Endothelial cell of umbilical vein (primary cell): ENCODE results near the gene EYS. TPM values are rescaled to one million over a fixed set of nuclear protein-coding genes. Genes with fewer than 3 reads are reported as not detected.

Source experiments
- BruUV-seq: library from RNA; stranded (reverse); fragments of 400-500 nt; replicated peaks from 2 replicates; lab custom pipeline; 2021; lab: Mats Ljungman, UMichigan
- CTCF ChIA-PET: fragments of 300-600, 350-600 bp; sonication (Branson Sonifier 250); formaldehyde crosslinking; loops from one replicate; lab custom pipeline; 2021; ENCODE audit warnings: antibody characterized with exemption, inconsistent platforms; lab: Charles Lee
- POLR2A ChIA-PET: fragments of 300-600, 350-600 bp; sonication (Branson Sonifier 250); formaldehyde crosslinking; loops from one replicate; lab custom pipeline; 2021; ENCODE audit warnings: antibody characterized with exemption, inconsistent platforms; lab: Charles Lee
- DNase-seq: peaks from one replicate; pipeline ENCODE4 v3.0.0-alpha.2; 2011; ENCODE audit warnings: low read depth, low spot score
- FAIRE-seq: peaks from 2 replicates; lab custom pipeline; 2011; peaks lifted over from hg19 to GRCh38; lab: Jason Lieb, UNC
- H2AFZ ChIP-seq: 2 replicates; pipeline ENCODE4 v1.6.0; 2012; ENCODE audit warnings: low read depth, low read length, control low read depth, inconsistent platforms
- H3K27ac ChIP-seq: 2 replicates; pipeline ENCODE4 v1.5.1; 2011; ENCODE audit warnings: low read depth, mild to moderate bottlenecking, control low read depth, low read length, moderate library complexity; ENCODE audit not compliant: insufficient read depth
- H3K27me3 ChIP-seq, 2 experiments: 2 replicates each; pipeline versions ENCODE4 v1.6.0 to v1.6.1; 2011; ENCODE audit warnings: low read length in 2 of 2, mixed read lengths in 1 of 2; ENCODE audit not compliant: control insufficient read depth in 2 of 2, insufficient read depth in 2 of 2
- H3K36me3 ChIP-seq, 2 experiments: 2 replicates in 1 of 2; 3 replicates in 1 of 2; pipeline ENCODE4 v1.5.1; 2011; ENCODE audit warnings: low read length in 2 of 2, mild to moderate bottlenecking in 1 of 2, moderate library complexity in 1 of 2; ENCODE audit not compliant: control insufficient read depth in 2 of 2, insufficient read depth in 2 of 2; ENCODE audit errors: extremely low read depth in 1 of 2
- H3K4me1 ChIP-seq: 3 replicates; pipeline ENCODE4 v1.5.1; 2011; ENCODE audit warnings: mild to moderate bottlenecking, low read length; ENCODE audit not compliant: control insufficient read depth, insufficient read depth; ENCODE audit errors: extremely low read depth
- H3K4me2 ChIP-seq: 2 replicates; pipeline ENCODE4 v1.6.1; 2011; ENCODE audit warnings: low read length, control low read depth, mixed read lengths; ENCODE audit not compliant: insufficient read depth
- H3K4me3 ChIP-seq, 3 experiments: fragments of 200-600 bp in 1 of 3; sonication (generic), shearing (Covaris generic) in 1 of 3; replicated peaks in 1 of 3; 2 replicates each; pipeline ENCODE4 v1.5.1; 2011 to 2016; ENCODE audit warnings: control low read depth in 3 of 3, low read length in 3 of 3, mild to moderate bottlenecking in 2 of 3, inconsistent platforms in 1 of 3, low read depth in 1 of 3, moderate library complexity in 1 of 3; ENCODE audit not compliant: insufficient read depth in 1 of 3
- H3K79me2 ChIP-seq: 2 replicates; pipeline ENCODE4 v1.6.0; 2012; ENCODE audit warnings: low read length, inconsistent platforms; ENCODE audit not compliant: control insufficient read depth, insufficient read depth
- H3K9ac ChIP-seq: replicated peaks from 2 replicates; pipeline ENCODE3; 2011; ENCODE audit warnings: low read length, control low read depth; ENCODE audit not compliant: insufficient read depth; ENCODE audit errors: extremely low read depth
- H3K9me1 ChIP-seq: replicated peaks from 3 replicates; pipeline ENCODE4 v1.6.0; 2011; ENCODE audit warnings: mild to moderate bottlenecking, low read length; ENCODE audit not compliant: control insufficient read depth, insufficient read depth; ENCODE audit errors: extremely low read depth
- H3K9me3 ChIP-seq: replicated peaks from 2 replicates; pipeline ENCODE4 v1.5.1; 2012; ENCODE audit warnings: low read length, inconsistent platforms; ENCODE audit not compliant: control insufficient read depth, insufficient read depth
- H4K20me1 ChIP-seq: replicated peaks from 2 replicates; pipeline ENCODE3; 2011; ENCODE audit warnings: mild to moderate bottlenecking, low read length; ENCODE audit not compliant: control insufficient read depth, insufficient read depth; ENCODE audit errors: extremely low read depth
- CTCF ChIP-seq, 2 donors: IDR thresholded peaks; 1 replicate in 1 of 2; 2 replicates in 1 of 2; pipeline ENCODE4 v1.5.1; 2011; ENCODE audit warnings: low read length in 2 of 2, mild to moderate bottlenecking in 2 of 2, moderate library complexity in 2 of 2, control low read depth in 1 of 2, inconsistent platforms in 1 of 2, low read depth in 1 of 2; ENCODE audit not compliant: insufficient read depth in 1 of 2; ENCODE audit errors: extremely low read depth in 1 of 2
- GATA2 ChIP-seq: IDR thresholded peaks from 2 replicates; pipeline ENCODE4 v1.7.0; 2011; ENCODE audit warnings: low read depth, mild to moderate bottlenecking, moderate library complexity, mixed read lengths, low read length; ENCODE audit not compliant: insufficient read length, insufficient read depth
- MAX ChIP-seq: IDR thresholded peaks from 2 replicates; pipeline ENCODE4 v1.6.1; 2011; ENCODE audit not compliant: insufficient read depth, insufficient read length
- MYC ChIP-seq: IDR thresholded peaks from one replicate; pipeline ENCODE4 v1.6.1; 2011; ENCODE audit warnings: mild to moderate bottlenecking, low read depth, low read length
- POLR2A ChIP-seq: IDR thresholded peaks from 2 replicates; pipeline ENCODE4 v1.6.1; 2012; ENCODE audit warnings: low read depth, mild to moderate bottlenecking, control low read depth, low read length
- dilution Hi-C: fragments of 300-500 bp; cut with MboI; formaldehyde crosslinking; loops from one replicate; pipeline ENCODE4 v1.15.0; 2019; ENCODE audit warnings: low sequenced_read_pairs; ENCODE audit not compliant: extremely low pct_ligation_motif_present
- intact Hi-C: fragments of 100-400 bp; cut with micrococcal nuclease; formaldehyde crosslinking; loops from one replicate; pipeline ENCODE4 v1.10.0; 2022
- polyA plus RNA-seq, 4 experiments: library from polyadenylated mRNA; depleted of rRNA in 3 of 4; stranded (reverse) in 3 of 4; unstranded in 1 of 4; fragments of >200 nt; gene quantifications; 2 replicates each; pipeline versions ENCODE4 v1.2.1 to v1.2.3, GENCODE V29; 2011 to 2012; ENCODE audit warnings: missing spikeins in 1 of 4
- total RNA-seq: library from RNA; stranded (reverse); gene quantifications from 2 replicates; pipeline ENCODE4 v1.2.3, GENCODE V29; 2021

Gene EYS
- total and polyA plus RNA-seq, 2 donors (not counting 3 experiments of a cell fraction or from before 2014, with no cell fraction given) = 0.01 to 0.27 TPM

- Histone ChIP-seq H3K4me3 (no peak overlapping the region), H2AFZ (no peak overlapping the region), H3K9me3 (no peaks in the 10 kb centered on the region), H3K36me3 (no peaks in the 10 kb centered on the region), H3K9ac (no peak overlapping the region), H3K27ac (no peak overlapping the region), H3K4me2 (no peak overlapping the region), H3K27me3 (no peaks in the 10 kb centered on the region), H4K20me1 (peaks cover 4% of the 10 kb centered on the region), H3K9me1 (no peaks in the 10 kb centered on the region), H3K79me2 (peaks cover 34% of the 10 kb centered on the region), H3K4me1 (no peaks in the 10 kb centered on the region)
- no TSS peak for BruUV-seq
- no peak for FAIRE-seq
- intact Hi-C loops = no loop called here
- DNase-seq = no peak
- ChIA-PET POLR2A (no interaction called here), CTCF (interaction anchor here (0.6 kb wide), 1 partner anchor 73 kb away, joined by 3 read pairs; no protein-coding TSS in a partner anchor)
- TF ChIP-seq MYC (no peak), GATA2 (no peak), POLR2A (no peak), MAX (no peak), CTCF (IDR thresholded peaks at IDR 0.05; ENCODE audit: extremely low read depth in 1 of 2, insufficient read depth in 1 of 2, low read depth in 1 of 2, low read length in 2 of 2) (no peak)
- dilution Hi-C loops = no loop called here
These were observed 2035.8 kb downstream of the EYS start for GRCh38 chr6:63671098-63671754.
